ENCODE data around the gene TRIM31.

TRIM31 gene

DNA sequence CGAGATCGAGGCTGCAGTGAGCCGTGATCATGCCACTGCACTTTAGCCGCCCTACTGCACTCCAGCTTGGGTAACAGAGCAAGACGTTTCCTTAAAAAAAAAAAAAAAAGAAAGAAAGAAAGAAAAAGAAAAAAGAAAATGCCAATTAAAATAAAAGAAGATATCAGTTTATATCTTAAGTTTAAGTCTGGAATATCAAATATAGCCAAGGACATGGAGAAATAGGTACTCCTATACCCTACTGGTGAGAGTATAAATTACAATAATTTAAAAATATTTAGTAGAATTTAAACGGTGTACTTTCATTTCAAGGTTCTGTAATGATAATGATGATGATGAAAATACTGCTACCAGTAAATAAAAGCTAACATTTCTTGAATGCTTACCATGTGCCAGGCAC is 3.8 kb upstream of the TRIM31 start:
- Histone ChIP-seq H3K27ac (no peak overlapping the region), H3K27me3 (replicated peaks) (peaks cover 6% of the 10 kb centered on the region), H3K4me3 (ENCODE audit: low read depth, low read length) (no peak overlapping the region), H3K36me3 (replicated peaks) (no peaks in the 10 kb centered on the region)
- TF ChIP-seq CTCF (IDR thresholded peaks at IDR 0.05; ENCODE audit: low read depth, low read length, missing control alignments): peak; percentile 22
- in situ Hi-C loops (cut with HindIII; ENCODE audit: low pct_ligation_motif_present, low sequenced_read_pairs): no loop called here
- no peak for DNase-seq

GRCh38 chr6:30113841-30114240 is 951 bp upstream of the TRIM31 start:
- Histone ChIP-seq H3K27ac (no peak overlapping the region), H3K4me3 (ENCODE audit: low read depth, low read length) (no peak overlapping the region), H3K36me3 (replicated peaks) (no peaks in the 10 kb centered on the region), H3K27me3 (replicated peaks) (peaks cover 14% of the 10 kb centered on the region)
- no peak for TF ChIP-seq CTCF (IDR thresholded peaks at IDR 0.05; ENCODE audit: low read depth, low read length, missing control alignments)
- in situ Hi-C loops (cut with HindIII; ENCODE audit: low pct_ligation_motif_present, low sequenced_read_pairs): no loop called here
- DNase-seq: no peak

DNA sequence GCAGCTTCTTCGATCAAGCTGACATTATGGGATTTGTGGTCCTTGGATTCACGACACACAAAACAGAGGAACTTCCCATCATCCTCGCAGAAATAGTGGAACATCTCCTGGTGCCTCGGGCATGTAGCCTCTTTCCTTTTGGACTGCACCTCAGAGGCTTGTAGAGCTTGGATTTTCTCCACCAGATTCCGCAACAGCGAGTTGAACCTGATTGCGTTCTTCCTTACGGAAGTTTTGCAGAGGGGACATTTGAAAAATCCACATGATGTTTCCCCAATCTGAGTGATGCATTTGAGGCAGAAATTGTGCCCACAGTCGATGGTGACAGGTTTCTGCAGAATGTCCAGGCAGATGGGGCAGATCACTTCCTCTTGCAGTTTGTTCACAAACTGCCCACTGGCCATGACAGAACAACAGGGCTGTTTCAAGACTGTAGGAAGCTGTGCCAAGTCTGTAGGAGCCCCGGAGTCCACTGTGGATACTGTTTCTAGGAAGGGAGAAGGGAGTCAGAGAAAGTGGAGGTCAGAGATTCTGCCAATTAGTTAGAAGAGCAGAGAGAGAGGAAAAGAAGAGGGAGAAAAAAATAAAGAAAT is 392 bp downstream of the TRIM31 start:
- H3K4me3 ChIP-seq (ENCODE audit: low read depth, low read length): no peak overlapping the region
- peaks cover 18% of the 10 kb centered on the region for H3K27me3 ChIP-seq (replicated peaks)
- DNase-seq: no peak
- no peak overlapping the region for H3K27ac ChIP-seq
- no peak for TF ChIP-seq CTCF (IDR thresholded peaks at IDR 0.05; ENCODE audit: low read depth, low read length, missing control alignments)
- in situ Hi-C loops (cut with HindIII; ENCODE audit: low pct_ligation_motif_present, low sequenced_read_pairs): no loop called here
- no peaks in the 10 kb centered on the region for H3K36me3 ChIP-seq (replicated peaks)

- in situ Hi-C loops (cut with HindIII; ENCODE audit: low pct_ligation_motif_present, low sequenced_read_pairs): no loop called here
- H3K4me3 ChIP-seq (ENCODE audit: low read depth, low read length): no peak overlapping the region
These were observed 1.5 kb downstream of the TRIM31 start for GRCh38 chr6:30111266-30111856.

DNA sequence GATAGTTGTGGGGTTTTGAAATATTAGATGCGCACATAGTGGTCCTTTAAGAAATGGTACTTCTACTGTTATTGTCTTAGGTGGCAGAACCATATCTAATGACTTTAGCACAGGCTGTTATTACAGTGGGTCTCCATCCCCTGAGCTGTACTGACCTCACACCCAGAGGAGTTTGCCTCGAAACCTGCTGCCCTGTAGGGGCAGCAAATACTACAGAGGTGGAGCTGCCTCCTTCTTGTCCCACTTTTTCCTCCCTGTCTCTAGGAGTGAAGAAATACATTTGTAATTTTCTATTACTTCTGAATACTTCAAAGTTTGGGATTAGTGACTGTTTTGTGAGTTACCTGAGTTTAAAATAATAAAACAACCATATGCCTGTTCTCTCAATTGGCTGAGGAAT is 8.2 kb downstream of the TRIM31 start:
- no peak for TF ChIP-seq CTCF (IDR thresholded peaks at IDR 0.05; ENCODE audit: low read depth, low read length, missing control alignments)
- in situ Hi-C loops (cut with HindIII; ENCODE audit: low pct_ligation_motif_present, low sequenced_read_pairs): no loop called here
- DNase-seq: no peak
- H3K36me3 ChIP-seq (replicated peaks): no peaks in the 10 kb centered on the region
- H3K27ac ChIP-seq: no peak overlapping the region
- H3K4me3 ChIP-seq (ENCODE audit: low read depth, low read length): no peak overlapping the region
- peaks cover 35% of the 10 kb centered on the region for H3K27me3 ChIP-seq (replicated peaks)

More at GRCh38 chr6:30111266-30111856, 1.5 kb downstream of the TRIM31 start:
- Histone ChIP-seq H3K27ac (no peak overlapping the region), H3K36me3 (replicated peaks) (no peaks in the 10 kb centered on the region), H3K27me3 (replicated peaks) (peaks cover 20% of the 10 kb centered on the region)
- TF ChIP-seq CTCF (IDR thresholded peaks at IDR 0.05; ENCODE audit: low read depth, low read length, missing control alignments): no peak
- DNase-seq: no peak

GRCh38 chr6:30103872-30104179 is 9.1 kb downstream of the TRIM31 start:
- no peak for DNase-seq
- in situ Hi-C loops (cut with HindIII; ENCODE audit: low pct_ligation_motif_present, low sequenced_read_pairs): no loop called here
- no peak overlapping the region for H3K27ac ChIP-seq
- H3K4me3 ChIP-seq (ENCODE audit: low read depth, low read length): no peak overlapping the region
- H3K27me3 ChIP-seq (replicated peaks): peaks cover 40% of the 10 kb centered on the region
- no peaks in the 10 kb centered on the region for H3K36me3 ChIP-seq (replicated peaks)
- no peak for TF ChIP-seq CTCF (IDR thresholded peaks at IDR 0.05; ENCODE audit: low read depth, low read length, missing control alignments)

Measured in brain microvascular endothelial cell (primary cell).